Measurements from ENCODE around the gene LRFN4. TPM values are rescaled to one million over a fixed set of nuclear protein-coding genes. Genes with fewer than 3 reads are reported as not detected.

LRFN4 gene
- total and polyA plus RNA-seq, 4 donors, result 4.6 to 34.4 (median 15.3) TPM

DNA sequence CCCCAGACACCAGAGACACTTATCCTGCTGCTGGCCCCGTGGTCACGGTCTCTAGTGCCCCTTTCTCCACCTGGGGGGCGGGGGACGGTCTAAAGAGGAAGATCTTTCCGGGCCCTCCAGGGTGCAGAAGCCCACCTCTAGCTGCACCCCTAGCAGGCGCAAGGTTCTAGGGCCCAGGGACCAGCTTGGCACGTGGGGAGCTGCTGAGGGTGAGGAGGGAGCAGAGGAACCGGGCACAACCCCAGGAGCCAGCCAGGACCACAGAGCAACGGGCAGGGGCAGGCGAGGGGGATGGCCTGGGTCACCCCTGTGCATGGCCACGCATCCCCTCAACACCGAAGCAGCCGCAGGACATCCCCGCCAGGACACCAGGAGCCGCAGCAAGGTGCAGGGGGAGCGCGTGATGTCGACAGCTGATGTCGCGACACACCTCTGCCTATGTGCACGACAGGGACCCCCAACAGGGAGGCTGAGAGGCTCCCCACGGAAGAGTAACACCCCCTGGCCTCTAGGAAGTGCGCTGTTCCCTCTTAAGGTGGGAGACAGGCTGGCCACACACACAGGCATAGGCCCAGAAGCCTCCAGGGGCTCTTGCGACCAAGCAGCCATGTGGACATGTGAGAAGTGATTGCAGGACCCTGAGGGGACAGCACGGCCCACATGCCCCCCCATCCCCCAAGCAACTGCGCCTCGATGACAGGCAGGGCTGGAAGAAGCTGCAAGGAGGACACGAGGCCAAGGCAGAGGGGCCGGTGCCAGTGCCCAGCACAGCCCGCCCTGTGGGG is 5.1 kb downstream of the LRFN4 start:
- WGBS, 2 donors, result 92 to 94% methylated on average over 29 to 30 of the region's 30 CpGs
- peaks cover 0 to 5% (median 0%) of the 10 kb centered on the region in 5 donors for H3K4me1 ChIP-seq (ENCODE audit: control insufficient read depth in 5 of 5, insufficient read depth in 5 of 5, low read length in 5 of 5)
- peaks cover 0 to 11% (median 0%) of the 10 kb centered on the region in 4 donors for H3K36me3 ChIP-seq (ENCODE audit: control insufficient read depth in 4 of 4, insufficient read depth in 4 of 4, low read length in 4 of 4)
- no peak overlapping the region for H3K27ac ChIP-seq (ENCODE audit: low read depth in 1 of 2, low read length in 1 of 2)
- no peaks in the 10 kb centered on the region for H3K9me3 ChIP-seq (ENCODE audit: control insufficient read depth in 4 of 4, insufficient read depth in 3 of 4, low read length in 3 of 4)
- no peak for ATAC-seq (ENCODE audit: insufficient read depth, low FRiP score)
- no peak for TF ChIP-seq CTCF (IDR thresholded peaks at IDR 0.05; ENCODE audit: control extremely low read depth, extremely low read depth)
- H3K9ac ChIP-seq (ENCODE audit: insufficient read depth in 1 of 2, low read length in 2 of 2), result no peak overlapping the region
- no peaks in the 10 kb centered on the region for H3K27me3 ChIP-seq (ENCODE audit: control insufficient read depth in 3 of 3, insufficient read depth in 3 of 3, low read length in 2 of 3)
- no peak overlapping the region for H3K4me3 ChIP-seq
- DNase-seq, result no peak

- DNase-seq (no peak), ATAC-seq (ENCODE audit: insufficient read depth, low FRiP score) (no peak)
- no peak for TF ChIP-seq CTCF (IDR thresholded peaks at IDR 0.05; ENCODE audit: control extremely low read depth, extremely low read depth)
- Histone ChIP-seq H3K4me1 (ENCODE audit: control insufficient read depth in 5 of 5, insufficient read depth in 5 of 5, low read length in 5 of 5) (peaks cover 0 to 2% (median 0%) of the 10 kb centered on the region in 5 donors), H3K27ac (ENCODE audit: low read depth in 1 of 2, low read length in 1 of 2) (no peak overlapping the region), H3K4me3 (no peak overlapping the region), H3K36me3 (ENCODE audit: control insufficient read depth in 4 of 4, insufficient read depth in 4 of 4, low read length in 4 of 4) (peaks cover 0 to 11% (median 0%) of the 10 kb centered on the region in 4 donors), H3K9me3 (ENCODE audit: control insufficient read depth in 4 of 4, insufficient read depth in 3 of 4, low read length in 3 of 4) (no peaks in the 10 kb centered on the region), H3K9ac (ENCODE audit: insufficient read depth in 1 of 2, low read length in 2 of 2) (no peak overlapping the region), H3K27me3 (ENCODE audit: control insufficient read depth in 3 of 3, insufficient read depth in 3 of 3, low read length in 2 of 3) (no peaks in the 10 kb centered on the region)
- WGBS, 2 donors, result 92 to 93% methylated on average over 11 of the region's 11 CpGs
Measured at GRCh38 chr11:66862559-66863037, 5.7 kb downstream of the LRFN4 start.

DNA sequence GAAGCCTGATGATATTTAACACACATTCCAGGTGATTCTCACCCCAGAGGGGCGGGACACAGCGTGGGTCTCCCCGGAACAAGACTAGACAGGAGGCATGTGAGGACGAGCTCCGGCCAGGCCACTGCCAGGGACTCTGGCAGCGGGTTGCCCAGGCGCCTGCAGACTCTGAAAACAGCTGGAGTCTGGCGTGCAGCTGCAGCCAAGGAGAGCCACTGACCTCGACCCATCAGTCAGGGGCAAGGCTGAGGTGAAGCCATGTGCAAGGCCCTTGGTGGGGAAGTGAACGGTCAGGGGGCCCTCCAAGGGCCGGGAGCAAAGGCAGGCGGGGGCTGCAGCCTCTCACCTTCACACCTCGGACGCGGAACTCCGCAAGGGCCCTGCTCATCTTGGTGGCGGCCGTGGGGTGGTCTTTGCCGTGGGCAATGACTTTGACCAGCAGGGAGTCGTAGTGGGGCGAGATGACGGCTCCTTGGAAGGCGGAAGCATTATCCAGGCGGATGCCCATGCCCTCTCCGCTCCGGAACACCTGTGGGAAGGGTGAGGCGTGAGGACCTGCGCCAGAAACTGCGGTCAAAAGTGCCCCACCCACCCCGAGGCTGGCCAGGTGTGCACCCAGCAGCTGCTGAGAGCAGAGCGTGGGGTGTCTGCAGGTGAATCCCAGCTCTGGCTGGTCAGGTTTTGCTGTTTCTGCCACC is 6.7 kb downstream of the LRFN4 start:
- no peak for TF ChIP-seq CTCF (IDR thresholded peaks at IDR 0.05; ENCODE audit: control extremely low read depth, extremely low read depth)
- Histone ChIP-seq H3K4me1 (ENCODE audit: control insufficient read depth in 5 of 5, insufficient read depth in 5 of 5, low read length in 5 of 5) (peaks cover 0 to 2% (median 0%) of the 10 kb centered on the region in 5 donors), H3K27ac (ENCODE audit: low read depth in 1 of 2, low read length in 1 of 2) (no peak overlapping the region), H3K36me3 (ENCODE audit: control insufficient read depth in 4 of 4, insufficient read depth in 4 of 4, low read length in 4 of 4) (peaks cover 0 to 4% (median 0%) of the 10 kb centered on the region in 4 donors), H3K4me3 (no peak overlapping the region), H3K9ac (ENCODE audit: insufficient read depth in 1 of 2, low read length in 2 of 2) (no peak overlapping the region), H3K27me3 (ENCODE audit: control insufficient read depth in 3 of 3, insufficient read depth in 3 of 3, low read length in 2 of 3) (no peaks in the 10 kb centered on the region), H3K9me3 (ENCODE audit: control insufficient read depth in 4 of 4, insufficient read depth in 3 of 4, low read length in 3 of 4) (no peaks in the 10 kb centered on the region)
- 92 to 94% methylated on average over 31 of the region's 31 CpGs for WGBS, 2 donors
- ATAC-seq (ENCODE audit: insufficient read depth, low FRiP score) (no peak), DNase-seq (no peak)

Measured in lung (tissue), 12 donors.